Mesothelial cell of epicardium (in vitro differentiated cells): Measurements from ENCODE around the gene PPP2R2C. TPM values are rescaled to one million over a fixed set of nuclear protein-coding genes. Genes with fewer than 3 reads are reported as not detected.

ENCODE experiments used
- DNase-seq, 2 experiments: peaks; one replicate each; pipeline ENCODE4 v3.0.0; 2021; ENCODE audit warnings: low spot score in 2 of 2; ENCODE audit not compliant: unreplicated experiment in 2 of 2
- H3K27ac Mint-ChIP-seq: 2 replicates; pipeline ENCODE4 v1.8.0; 2021; ENCODE audit warnings: mixed read lengths
- H3K27me3 Mint-ChIP-seq: 2 replicates; pipeline ENCODE4 v1.8.0; 2021; ENCODE audit warnings: low read depth, mixed read lengths
- H3K36me3 Mint-ChIP-seq: 2 replicates; pipeline ENCODE4 v1.8.0; 2021; ENCODE audit warnings: mixed read lengths
- H3K4me1 Mint-ChIP-seq: 2 replicates; pipeline ENCODE4 v1.8.0; 2021; ENCODE audit warnings: mixed read lengths
- H3K4me3 Mint-ChIP-seq: 2 replicates; pipeline ENCODE4 v1.8.0; 2021; ENCODE audit warnings: mild to moderate bottlenecking, moderate library complexity, mixed read lengths
- H3K9me3 Mint-ChIP-seq: 2 replicates; pipeline ENCODE4 v1.8.0; 2021; ENCODE audit warnings: mixed read lengths
- total RNA-seq: library from RNA; stranded (reverse); gene quantifications from 3 replicates; pipeline ENCODE4 v1.2.1, GENCODE V29; 2021
- TF ChIP-seq, protein P1 (sequence below): fragments of 200-600 bp; sonication (generic); IDR thresholded peaks from one replicate; pipeline ENCODE4 v1.5.0; 2021; ENCODE audit warnings: antibody characterized with exemption; ENCODE audit not compliant: unreplicated experiment

PPP2R2C gene
- total RNA-seq, 1 donor from 2014 or later = 5.2 TPM

DNA sequence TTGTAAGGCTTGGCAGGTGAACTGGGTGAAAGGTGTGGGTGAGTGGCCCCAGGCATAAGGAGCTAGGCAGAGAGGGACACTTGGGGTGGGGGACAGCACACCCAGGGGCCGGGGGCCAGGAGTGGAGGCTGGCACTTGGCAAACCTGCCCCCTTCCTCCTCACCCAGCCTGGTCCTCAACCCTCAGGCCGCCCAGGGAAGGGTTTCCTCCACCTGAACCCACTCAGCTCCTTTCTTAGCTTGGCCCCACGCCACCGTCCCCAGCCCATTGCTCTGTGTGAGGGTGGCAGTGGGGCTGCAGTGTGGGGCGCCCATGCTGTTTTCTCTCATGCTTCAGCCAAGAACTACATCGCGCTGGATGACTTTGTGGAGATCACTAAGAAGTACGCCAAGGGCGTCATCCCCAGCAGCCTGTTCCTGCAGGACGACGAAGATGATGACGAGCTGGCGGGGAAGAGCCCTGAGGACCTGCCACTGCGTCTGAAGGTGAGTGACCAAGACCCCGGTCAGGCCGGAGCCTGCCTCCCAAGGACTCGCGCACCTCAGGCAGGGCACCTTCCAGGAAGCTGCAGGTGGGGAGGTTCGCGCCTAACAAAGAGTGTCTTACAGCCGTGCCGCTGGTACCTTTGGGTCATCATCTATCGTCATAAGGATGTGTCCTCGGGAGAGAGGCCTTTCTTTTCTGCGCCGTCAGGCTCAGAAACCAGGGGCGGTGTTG is 177.6 kb downstream of the PPP2R2C start:
- Mint-ChIP-seq H3K4me3 (no peak overlapping the region), H3K9me3 (no peaks in the 10 kb centered on the region), H3K4me1 (no peaks in the 10 kb centered on the region), H3K27me3 (no peaks in the 10 kb centered on the region), H3K36me3 (peaks cover 16% of the 10 kb centered on the region), H3K27ac (no peak overlapping the region)
- no peak for DNase-seq
- TF ChIP-seq, protein P1, sequence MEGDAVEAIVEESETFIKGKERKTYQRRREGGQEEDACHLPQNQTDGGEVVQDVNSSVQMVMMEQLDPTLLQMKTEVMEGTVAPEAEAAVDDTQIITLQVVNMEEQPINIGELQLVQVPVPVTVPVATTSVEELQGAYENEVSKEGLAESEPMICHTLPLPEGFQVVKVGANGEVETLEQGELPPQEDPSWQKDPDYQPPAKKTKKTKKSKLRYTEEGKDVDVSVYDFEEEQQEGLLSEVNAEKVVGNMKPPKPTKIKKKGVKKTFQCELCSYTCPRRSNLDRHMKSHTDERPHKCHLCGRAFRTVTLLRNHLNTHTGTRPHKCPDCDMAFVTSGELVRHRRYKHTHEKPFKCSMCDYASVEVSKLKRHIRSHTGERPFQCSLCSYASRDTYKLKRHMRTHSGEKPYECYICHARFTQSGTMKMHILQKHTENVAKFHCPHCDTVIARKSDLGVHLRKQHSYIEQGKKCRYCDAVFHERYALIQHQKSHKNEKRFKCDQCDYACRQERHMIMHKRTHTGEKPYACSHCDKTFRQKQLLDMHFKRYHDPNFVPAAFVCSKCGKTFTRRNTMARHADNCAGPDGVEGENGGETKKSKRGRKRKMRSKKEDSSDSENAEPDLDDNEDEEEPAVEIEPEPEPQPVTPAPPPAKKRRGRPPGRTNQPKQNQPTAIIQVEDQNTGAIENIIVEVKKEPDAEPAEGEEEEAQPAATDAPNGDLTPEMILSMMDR = no peak

DNA sequence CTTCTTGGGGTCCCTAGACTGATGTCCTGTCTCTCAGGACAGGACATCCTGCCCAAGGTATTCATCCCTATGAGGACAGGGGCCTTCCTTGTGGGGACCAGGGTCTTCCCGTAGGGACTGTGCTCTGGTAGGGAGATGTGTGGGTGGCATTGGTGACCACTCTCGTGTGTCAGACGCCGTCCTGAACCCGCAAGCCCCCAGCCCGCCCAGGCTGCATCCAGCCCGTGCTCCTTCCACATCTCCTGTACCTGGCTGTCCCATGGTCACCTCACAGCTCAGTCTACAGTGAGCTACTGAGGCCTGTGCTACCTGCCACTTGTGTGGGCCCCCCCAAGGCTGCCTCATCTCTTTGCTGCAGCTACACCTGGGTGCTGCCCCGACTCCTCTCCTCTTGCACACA is 178.8 kb downstream of the PPP2R2C start:
- TF ChIP-seq, protein P1 = no peak
- H3K36me3 Mint-ChIP-seq = peaks cover 25% of the 10 kb centered on the region
- no peak overlapping the region for H3K4me3 Mint-ChIP-seq
- H3K9me3 Mint-ChIP-seq = no peaks in the 10 kb centered on the region
- H3K27me3 Mint-ChIP-seq = no peaks in the 10 kb centered on the region
- no peaks in the 10 kb centered on the region for H3K4me1 Mint-ChIP-seq
- H3K27ac Mint-ChIP-seq = no peak overlapping the region
- DNase-seq = no peak

DNA sequence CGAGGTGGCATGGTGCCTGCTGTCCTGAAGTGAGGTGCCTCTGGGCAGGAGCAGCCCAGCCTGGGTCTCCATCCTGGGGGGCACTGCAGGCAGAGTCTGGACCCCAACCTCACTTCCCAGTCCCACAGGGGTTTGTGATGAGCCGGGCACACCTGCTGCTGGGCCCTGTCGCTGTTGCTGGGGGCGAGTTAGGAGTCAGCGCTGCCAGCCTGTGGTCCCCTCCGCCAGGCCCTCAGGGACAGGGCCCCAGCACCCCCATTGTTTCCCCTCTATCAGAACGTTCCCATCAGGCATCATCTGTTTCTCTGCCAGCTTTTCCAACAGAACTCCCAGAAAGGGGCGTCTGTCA is 179.3 kb downstream of the PPP2R2C start:
- no peaks in the 10 kb centered on the region for H3K9me3 Mint-ChIP-seq
- no peak overlapping the region for H3K27ac Mint-ChIP-seq
- no peaks in the 10 kb centered on the region for H3K4me1 Mint-ChIP-seq
- H3K4me3 Mint-ChIP-seq = no peak overlapping the region
- H3K27me3 Mint-ChIP-seq = no peaks in the 10 kb centered on the region
- H3K36me3 Mint-ChIP-seq = peaks cover 29% of the 10 kb centered on the region
- no peak for DNase-seq
- TF ChIP-seq, protein P1 = no peak

DNA sequence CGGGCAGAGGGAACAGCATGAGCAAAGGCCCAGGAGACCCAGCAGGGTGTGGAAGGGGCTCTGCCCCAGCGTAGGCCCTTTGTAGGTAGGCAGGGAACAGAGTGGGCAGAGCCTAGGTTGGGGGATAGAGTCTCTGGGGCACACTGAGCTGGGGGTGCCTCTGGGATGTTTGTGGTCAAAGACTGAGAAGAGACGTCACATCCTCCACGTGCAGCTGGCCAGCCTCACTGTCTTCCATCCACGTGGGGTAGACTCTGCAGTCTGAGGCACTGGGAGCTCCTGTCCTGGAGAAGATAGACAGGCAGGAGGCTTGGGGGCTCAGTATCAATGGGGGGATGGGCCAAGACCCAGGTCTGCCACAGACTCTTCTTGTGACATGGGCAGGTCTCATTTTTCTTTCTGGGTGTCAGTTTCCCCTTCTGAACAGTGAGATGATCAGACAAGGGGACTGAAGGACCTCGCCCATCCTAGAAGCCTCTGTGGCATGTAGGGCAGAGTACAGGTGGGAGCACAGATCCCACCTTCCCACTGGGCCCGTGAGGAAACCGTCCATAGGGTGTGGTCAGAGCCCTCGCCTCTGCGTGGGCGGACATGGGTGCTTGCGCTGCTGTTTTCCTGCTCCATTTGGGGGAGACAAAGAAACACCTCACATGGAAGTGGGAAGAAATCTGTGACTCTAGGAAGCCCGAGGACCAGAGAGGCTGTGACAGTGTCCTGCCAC is 179.9 kb downstream of the PPP2R2C start:
- Mint-ChIP-seq H3K27ac (no peak overlapping the region), H3K4me3 (no peak overlapping the region), H3K27me3 (no peaks in the 10 kb centered on the region), H3K4me1 (no peaks in the 10 kb centered on the region), H3K9me3 (no peaks in the 10 kb centered on the region), H3K36me3 (peaks cover 28% of the 10 kb centered on the region)
- no peak for DNase-seq
- TF ChIP-seq, protein P1 = no peak

DNA sequence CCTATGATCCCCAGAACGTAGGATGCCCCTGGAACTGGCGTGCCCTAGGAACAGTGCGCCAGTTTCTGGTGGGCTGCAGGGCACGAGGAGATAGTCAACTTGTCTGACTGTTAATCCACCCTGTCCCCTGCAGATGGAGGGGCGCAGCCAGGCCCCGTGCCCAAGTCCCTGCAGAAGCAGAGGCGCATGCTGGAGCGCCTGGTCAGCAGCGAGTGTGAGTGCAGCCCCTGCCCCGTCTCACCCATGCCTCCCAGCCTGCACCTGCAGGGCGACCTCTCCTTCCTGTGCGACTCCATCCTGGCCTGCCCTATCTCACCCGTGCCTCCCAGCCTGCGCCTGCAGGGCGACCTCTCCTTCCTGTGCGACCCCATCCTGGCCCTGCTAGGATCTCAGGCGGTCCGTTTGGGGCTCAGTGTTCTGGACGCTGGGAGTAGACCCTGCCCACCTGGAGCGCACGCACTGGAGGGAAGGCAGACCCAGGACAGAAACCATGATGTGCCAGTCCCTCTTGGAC is 180.6 kb downstream of the PPP2R2C start:
- Mint-ChIP-seq H3K27me3 (no peaks in the 10 kb centered on the region), H3K4me3 (no peak overlapping the region), H3K27ac (no peak overlapping the region), H3K4me1 (no peaks in the 10 kb centered on the region), H3K36me3 (peaks cover 30% of the 10 kb centered on the region), H3K9me3 (no peaks in the 10 kb centered on the region)
- TF ChIP-seq, protein P1 = no peak
- no peak for DNase-seq
